GM21619 (cell line): ENCODE data around the gene ARL14EP.

Source experiments
- ATAC-seq: cut with Tn5 transposase; IDR thresholded peaks from one replicate; pipeline ENCODE4 v1.9.1; 2021; ENCODE audit not compliant: unreplicated experiment

Gene ARL14EP

GRCh38 chr11:30368394-30368793, 45.5 kb downstream of the ARL14EP start:
- no peak for ATAC-seq

- no peak for ATAC-seq
These were observed 47.3 kb downstream of the ARL14EP start for GRCh38 chr11:30370164-30370563.

- ATAC-seq: no peak
These were observed 54.4 kb downstream of the ARL14EP start for GRCh38 chr11:30377347-30377746.

- ATAC-seq: no peak
These were observed 57.9 kb downstream of the ARL14EP start for GRCh38 chr11:30380846-30381245.

GRCh38 chr11:30381879-30382278, 59.0 kb downstream of the ARL14EP start:
- no peak for ATAC-seq
